RWPE2 (cell line): ENCODE measurements around the gene SH2D3A.
"Not testable (repeated sequence)": the region's sequence is repeated elsewhere in the genome, so short reads cannot be mapped to it uniquely, and the experiment has no call there.

Experiments
- ATAC-seq: fragments of 200-7000 bp; cut with Tn5 transposase; 3 replicates; pipeline ENCODE4 v1.9.1; 2021; ENCODE audit warnings: low read depth
- DNase-seq: peaks from one replicate; pipeline ENCODE4 v3.0.0-alpha.2; 2020; ENCODE audit warnings: low spot score
- H3K27ac ChIP-seq: fragments of 450-650 bp; 2 replicates; pipeline ENCODE4 v1.5.1; 2017; ENCODE audit warnings: mild to moderate bottlenecking; ENCODE audit not compliant: poor library complexity, severe bottlenecking
- H3K27me3 ChIP-seq: fragments of 250-450 bp; sonication (Bioruptor Pico); 2 replicates; pipeline ENCODE4 v1.5.1; 2021; ENCODE audit warnings: mild to moderate bottlenecking, moderate library complexity; ENCODE audit not compliant: insufficient read depth, poor library complexity, severe bottlenecking
- H3K36me3 ChIP-seq: fragments of 250-450 bp; sonication (Bioruptor Pico); 2 replicates; pipeline ENCODE4 v1.5.1; 2020; ENCODE audit warnings: low read depth, mild to moderate bottlenecking, moderate library complexity
- H3K4me1 ChIP-seq: fragments of 250-450 bp; sonication (Bioruptor Pico); 2 replicates; pipeline ENCODE4 v1.5.1; 2021; ENCODE audit warnings: mild to moderate bottlenecking, moderate library complexity; ENCODE audit not compliant: insufficient read depth, poor library complexity, severe bottlenecking
- H3K4me3 ChIP-seq: fragments of 250-450 bp; sonication (Bioruptor Pico); 2 replicates; pipeline ENCODE4 v1.5.1; 2021; ENCODE audit warnings: mild to moderate bottlenecking, moderate library complexity; ENCODE audit not compliant: severe bottlenecking
- H3K9me3 ChIP-seq: fragments of 250-450 bp; sonication (Bioruptor Pico); 2 replicates; pipeline ENCODE4 v1.5.1; 2021; ENCODE audit warnings: mild to moderate bottlenecking, moderate library complexity; ENCODE audit not compliant: severe bottlenecking
- CTCF ChIP-seq: fragments of 450-650 bp; IDR thresholded peaks from one replicate; pipeline ENCODE4 v1.5.1; 2017; ENCODE audit warnings: mild to moderate bottlenecking, moderate library complexity; ENCODE audit not compliant: poor library complexity, severe bottlenecking

The SH2D3A gene

GRCh38 chr19:6752256-6753177 lies 14.7 kb downstream of the SH2D3A start:
- Histone ChIP-seq H3K27me3 (no peaks in the 10 kb centered on the region), H3K36me3 (peaks cover 92% of the 10 kb centered on the region), H3K4me3 (no peak overlapping the region), H3K4me1 (no peaks in the 10 kb centered on the region), H3K27ac (no peak overlapping the region), H3K9me3 (no peaks in the 10 kb centered on the region)
- 0 out of 3 replicates have a peak, but pooled peaks have one; percentile 5 for ATAC-seq
- no peak for DNase-seq
- no peak for TF ChIP-seq CTCF

- no peak for DNase-seq
- Histone ChIP-seq H3K9me3 (no peaks in the 10 kb centered on the region), H3K36me3 (peaks cover 94% of the 10 kb centered on the region), H3K4me1 (no peaks in the 10 kb centered on the region), H3K27ac (no peak overlapping the region), H3K27me3 (no peaks in the 10 kb centered on the region), H3K4me3 (no peak overlapping the region)
- TF ChIP-seq CTCF: no peak
- ATAC-seq: no peak
Measured at GRCh38 chr19:6751189-6751588, 16.0 kb downstream of the SH2D3A start.

- H3K27ac ChIP-seq: no peak overlapping the region
- TF ChIP-seq CTCF: no peak
- H3K27me3 ChIP-seq: no peaks in the 10 kb centered on the region
- DNase-seq: no peak
- H3K36me3 ChIP-seq: peaks cover 95% of the 10 kb centered on the region
- H3K4me3 ChIP-seq: no peak overlapping the region
- H3K9me3 ChIP-seq: no peaks in the 10 kb centered on the region
- peaks cover 5% of the 10 kb centered on the region for H3K4me1 ChIP-seq
- no peak for ATAC-seq
Measured at GRCh38 chr19:6750062-6750461, 17.2 kb downstream of the SH2D3A start.

GRCh38 chr19:6748543-6748942 lies 18.7 kb downstream of the SH2D3A start:
- ATAC-seq, H3K27me3 ChIP-seq, H3K27ac ChIP-seq, H3K4me3 ChIP-seq, H3K9me3 ChIP-seq, DNase-seq: not testable (repeated sequence)
- peaks cover 20% of the 10 kb centered on the region for H3K4me1 ChIP-seq
- H3K36me3 ChIP-seq: peaks cover 93% of the 10 kb centered on the region

GRCh38 chr19:6745965-6746364 lies 21.3 kb downstream of the SH2D3A start:
- H3K9me3 ChIP-seq: no peaks in the 10 kb centered on the region
- H3K4me1 ChIP-seq: peaks cover 21% of the 10 kb centered on the region
- ATAC-seq (no peak), DNase-seq (no peak)
- peak overlapping the region; percentile 93 for H3K27ac ChIP-seq
- H3K27me3 ChIP-seq: no peaks in the 10 kb centered on the region
- H3K4me3 ChIP-seq: no peak overlapping the region
- H3K36me3 ChIP-seq: peaks cover 93% of the 10 kb centered on the region
- no peak for TF ChIP-seq CTCF
